HG03159 (cell line): ENCODE measurements around the gene NSD2.
A peak's percentile ranks its signal among the peaks of the same experiment; 100 is the strongest.
"Not testable (repeated sequence)": the region's sequence is repeated elsewhere in the genome, so short reads cannot be mapped to it uniquely, and the experiment has no call there.

Experiments
- ATAC-seq: cut with Tn5 transposase; IDR thresholded peaks from one replicate; pipeline ENCODE4 v1.9.1; 2021; ENCODE audit warnings: mild to moderate bottlenecking, moderate library complexity; ENCODE audit not compliant: unreplicated experiment

Gene NSD2

GRCh38 chr4:1841201-1841886 lies 29.8 kb upstream of the NSD2 start:
- ATAC-seq, result no peak

DNA sequence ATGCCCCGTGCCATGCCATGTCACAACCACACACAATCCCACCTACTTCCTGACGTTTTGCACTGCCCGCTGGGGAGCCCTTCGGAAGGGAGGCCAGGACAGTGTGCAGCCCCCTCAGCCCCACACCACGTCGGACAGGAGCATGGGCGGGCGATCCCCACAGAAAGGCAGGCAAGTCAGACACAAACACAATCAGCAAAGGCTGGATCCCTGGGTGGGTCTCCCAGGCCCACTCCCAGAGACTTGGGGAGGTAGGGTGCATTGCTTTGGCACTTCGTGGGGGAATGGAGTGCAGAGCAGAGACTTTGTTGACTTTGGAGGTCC lies 29.3 kb upstream of the NSD2 start:
- no peak for ATAC-seq

DNA sequence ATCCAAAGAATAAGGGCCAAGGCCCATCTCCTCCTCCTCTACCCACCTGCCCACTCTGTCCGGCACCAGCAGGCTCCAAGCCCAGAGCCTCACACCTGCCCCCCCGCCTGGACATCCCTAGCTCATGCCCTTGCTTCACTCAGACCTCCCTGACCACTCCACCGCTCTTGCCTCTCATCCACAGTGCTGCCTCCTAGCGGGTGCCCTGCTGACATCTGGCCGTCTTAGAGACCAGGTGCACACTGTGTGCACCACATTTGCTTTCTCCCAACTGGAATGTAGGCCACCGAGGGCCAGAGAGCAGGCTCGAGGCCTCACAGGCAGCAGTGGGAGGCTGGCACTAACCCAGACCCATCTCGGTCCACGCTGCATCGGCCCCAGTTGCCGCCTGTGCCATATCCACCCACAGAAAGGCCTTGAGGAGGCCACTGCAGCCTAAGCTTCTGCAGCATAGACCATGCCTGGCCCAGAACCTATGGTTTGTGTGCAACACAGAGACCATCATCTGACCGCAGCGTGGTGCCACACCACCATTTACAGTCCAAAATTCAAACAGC lies 28.8 kb upstream of the NSD2 start:
- no peak for ATAC-seq

GRCh38 chr4:1842993-1843448 lies 28.2 kb upstream of the NSD2 start:
- ATAC-seq, result no peak

GRCh38 chr4:1843852-1844251 lies 27.3 kb upstream of the NSD2 start:
- no peak for ATAC-seq

GRCh38 chr4:1844618-1845017 lies 26.6 kb upstream of the NSD2 start:
- not testable (repeated sequence) for ATAC-seq

DNA sequence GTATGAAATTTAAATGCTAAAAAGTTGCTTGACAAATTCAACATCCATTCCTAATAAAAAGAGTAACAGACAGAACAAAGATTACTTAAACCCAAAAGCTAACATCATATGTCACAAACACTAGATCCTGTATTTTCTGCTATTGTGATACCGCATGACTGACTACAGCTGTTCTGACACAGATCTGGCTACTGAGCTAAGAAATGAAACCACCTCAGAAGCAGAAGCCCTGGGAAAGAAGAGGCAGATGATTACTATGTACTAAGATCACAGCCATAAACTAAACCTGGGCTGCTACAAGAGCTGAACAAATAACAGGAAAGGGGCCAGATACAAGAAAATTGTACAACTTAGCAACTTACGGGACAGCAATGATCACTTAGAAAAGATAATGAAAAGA lies 24.6 kb upstream of the NSD2 start:
- ATAC-seq, result no peak

- ATAC-seq, result no peak
These were observed 20.9 kb upstream of the NSD2 start for GRCh38 chr4:1850276-1850675.

DNA sequence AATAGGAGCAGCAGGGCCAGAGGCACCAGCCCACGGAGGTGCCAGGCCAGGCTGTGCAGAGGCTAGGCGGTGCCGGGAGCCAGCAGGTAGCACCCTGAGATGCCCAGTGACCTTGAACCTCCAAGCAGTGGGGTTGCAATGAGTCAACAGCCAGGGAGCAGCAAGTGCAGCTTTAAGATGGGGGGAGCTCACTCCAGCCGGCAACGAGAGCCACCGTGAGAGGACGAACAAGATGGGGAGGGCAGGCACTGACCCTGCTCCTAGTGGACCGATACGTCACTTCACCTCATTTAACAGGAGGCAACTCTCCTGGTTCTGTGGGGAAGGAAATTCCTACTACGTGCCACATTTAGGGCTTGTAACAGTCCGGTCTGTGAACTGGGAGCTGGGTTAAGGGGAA lies 20.0 kb upstream of the NSD2 start:
- ATAC-seq, result no peak

DNA sequence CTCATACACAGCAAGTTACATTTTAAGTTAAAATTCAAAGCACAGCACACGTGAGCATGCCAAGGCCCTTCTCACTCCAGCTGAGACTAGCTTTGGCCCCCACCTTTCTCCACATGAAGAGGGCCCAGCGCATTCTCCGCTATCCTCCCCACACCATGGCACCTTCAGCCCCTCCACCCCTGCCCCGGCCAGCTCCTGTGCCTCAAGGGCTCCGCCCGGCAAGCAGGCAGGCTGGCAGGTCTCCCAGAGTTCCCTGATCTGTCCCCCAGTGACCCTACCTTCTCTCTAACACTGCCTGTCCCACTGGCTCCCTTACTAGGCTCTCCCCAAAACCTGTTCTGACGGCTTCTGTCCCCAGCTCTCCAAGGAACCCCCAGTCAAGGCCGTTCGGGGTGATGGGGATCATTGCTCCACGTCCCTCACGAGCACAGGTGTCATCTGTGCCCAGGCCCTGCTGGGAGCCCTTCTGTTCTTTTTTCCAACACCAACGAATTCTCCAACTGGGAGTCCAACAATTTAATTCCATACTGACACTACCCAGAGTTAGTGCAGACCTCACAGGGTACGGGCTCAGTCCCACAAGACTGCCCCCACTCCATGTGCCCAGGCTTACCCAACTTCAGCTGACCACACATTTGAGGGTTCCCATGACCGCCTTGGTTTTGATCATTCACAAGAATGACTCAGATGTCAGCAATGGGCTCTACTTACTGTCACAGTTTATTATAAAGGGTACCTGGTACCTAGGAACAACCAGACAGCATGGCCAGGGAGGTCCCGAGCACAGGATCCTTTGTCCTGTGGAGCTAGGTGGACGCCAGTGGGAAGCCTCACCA lies 19.4 kb upstream of the NSD2 start:
- ATAC-seq, result no peak

GRCh38 chr4:1852904-1853623 lies 18.1 kb upstream of the NSD2 start:
- no peak for ATAC-seq

DNA sequence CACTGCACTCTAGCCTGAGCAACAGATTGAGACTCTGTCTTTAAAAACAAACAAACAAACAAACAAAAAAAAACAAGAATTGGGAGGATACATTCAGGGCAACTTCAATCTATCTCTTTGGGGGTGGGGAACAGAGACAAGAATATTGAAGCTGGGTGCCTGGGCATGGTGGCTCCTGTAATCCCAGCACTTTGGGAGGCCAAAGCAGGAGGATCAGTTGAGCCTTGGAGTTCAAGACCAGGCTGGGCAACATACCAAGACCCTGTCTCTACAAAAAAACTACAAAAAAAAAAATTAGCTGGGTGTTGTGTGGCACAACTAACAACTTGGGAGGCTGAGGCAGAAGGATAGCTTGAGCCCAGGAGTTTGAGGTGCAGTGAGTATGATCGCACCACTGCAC lies 16.4 kb upstream of the NSD2 start:
- ATAC-seq, result no peak

DNA sequence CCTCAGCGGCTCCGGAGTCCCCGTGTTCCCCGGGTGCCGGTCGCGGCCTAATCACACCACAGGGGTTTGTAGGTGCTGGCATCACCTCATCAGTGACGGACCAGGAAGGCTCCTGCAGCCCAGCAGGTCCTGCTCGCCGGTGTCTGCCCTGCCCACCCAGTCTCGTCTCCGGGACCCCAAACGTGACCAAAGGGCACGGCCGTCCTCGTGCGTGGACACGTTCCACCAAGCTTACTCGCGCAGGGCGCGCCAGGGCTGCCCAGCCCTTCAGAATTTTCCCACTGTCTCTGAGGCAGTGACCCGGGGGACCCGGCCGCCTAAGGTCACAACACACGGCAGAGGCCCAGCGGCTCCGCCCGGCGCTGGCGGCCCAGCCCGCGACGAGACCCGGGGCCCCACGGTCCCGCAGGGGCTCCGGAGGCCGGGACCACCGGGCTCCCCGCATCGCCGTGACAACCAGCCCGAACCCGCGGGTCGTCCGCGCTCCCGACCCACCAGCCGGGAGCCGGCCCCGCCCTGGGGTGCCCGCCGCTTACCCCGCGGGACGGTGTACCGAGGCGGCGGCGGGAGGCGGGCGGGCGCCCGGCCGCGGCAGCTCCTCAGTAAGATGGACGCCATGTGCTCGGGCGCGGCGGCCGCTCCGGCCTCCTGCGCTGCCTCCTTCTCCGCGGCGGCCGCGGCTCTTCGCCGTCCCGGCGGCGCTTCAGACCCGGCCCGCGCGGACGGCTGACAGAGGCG lies 15.7 kb upstream of the NSD2 start:
- peak; percentile 22 for ATAC-seq

DNA sequence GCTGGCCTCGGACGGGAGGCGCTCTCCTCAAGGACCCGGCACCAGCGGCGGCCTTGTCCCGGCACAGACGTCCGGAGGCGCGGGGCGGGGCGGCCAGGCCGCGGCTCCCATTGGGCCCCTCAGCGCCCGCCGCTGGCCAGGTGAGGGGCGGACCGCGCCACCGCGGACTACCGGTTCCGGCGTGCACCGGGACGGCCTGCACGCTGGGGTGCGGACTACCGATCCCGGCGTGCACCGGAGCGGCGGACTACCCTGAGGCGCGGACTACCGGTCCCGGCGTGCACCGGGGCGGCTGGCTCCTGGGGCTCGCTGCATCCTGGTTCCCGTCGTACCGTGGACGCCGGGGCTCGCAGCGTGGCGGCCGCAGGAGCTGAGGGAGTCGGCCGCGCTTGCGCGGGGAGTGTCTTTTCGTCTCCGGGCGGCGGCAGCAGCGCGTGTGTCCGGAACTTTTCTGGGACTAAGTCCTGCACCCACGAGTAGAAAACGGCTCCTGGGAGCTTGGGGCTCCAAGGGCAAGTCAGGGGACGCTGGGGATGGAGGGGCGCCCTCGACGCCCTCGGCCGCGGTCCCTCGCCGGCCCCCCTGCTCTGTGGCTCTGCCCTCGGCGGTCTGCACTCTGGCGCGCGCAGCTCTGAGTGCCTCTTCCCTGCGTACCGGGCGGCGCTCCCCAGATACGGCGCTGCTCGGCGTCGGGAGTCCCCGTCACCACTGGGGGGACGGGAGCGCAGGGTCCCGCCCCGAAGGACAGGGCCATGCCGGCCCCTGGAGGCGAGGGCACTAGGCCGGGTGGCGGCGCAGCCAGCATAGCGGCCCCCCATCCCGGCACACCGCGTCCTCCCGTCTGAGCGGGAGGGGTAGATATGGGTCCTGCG lies 14.9 kb upstream of the NSD2 start, which contains the start of gene LETM1:
TSS of gene LETM1 (minus strand) at position 86 of the 872 bp plus-strand sequence. CDS start 206 bp downstream, outside the sequence.
- ATAC-seq, result peak; percentile 90

GRCh38 chr4:1856943-1857699 lies 14.1 kb upstream of the NSD2 start:
- peak; percentile 2 for ATAC-seq

DNA sequence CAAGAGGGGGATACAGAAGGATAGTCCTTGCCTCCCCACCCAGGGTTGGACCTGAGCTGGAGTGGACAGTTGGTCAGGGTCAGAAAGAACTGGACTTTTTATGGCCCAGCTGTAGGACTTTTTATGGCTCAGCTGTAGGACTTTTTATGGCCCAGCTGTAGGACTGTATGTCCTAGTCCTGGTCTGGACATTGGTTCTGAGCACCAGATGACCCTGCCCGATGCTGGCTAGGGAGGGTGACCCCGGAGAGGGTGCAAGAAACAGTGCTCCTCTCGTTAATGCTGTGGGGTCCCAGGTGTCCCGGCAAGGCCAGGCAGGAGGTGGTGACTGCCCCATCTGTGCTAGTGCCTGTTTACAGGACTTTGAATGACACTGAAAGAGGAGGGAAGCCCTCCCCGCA lies 13.3 kb upstream of the NSD2 start:
- no peak for ATAC-seq

DNA sequence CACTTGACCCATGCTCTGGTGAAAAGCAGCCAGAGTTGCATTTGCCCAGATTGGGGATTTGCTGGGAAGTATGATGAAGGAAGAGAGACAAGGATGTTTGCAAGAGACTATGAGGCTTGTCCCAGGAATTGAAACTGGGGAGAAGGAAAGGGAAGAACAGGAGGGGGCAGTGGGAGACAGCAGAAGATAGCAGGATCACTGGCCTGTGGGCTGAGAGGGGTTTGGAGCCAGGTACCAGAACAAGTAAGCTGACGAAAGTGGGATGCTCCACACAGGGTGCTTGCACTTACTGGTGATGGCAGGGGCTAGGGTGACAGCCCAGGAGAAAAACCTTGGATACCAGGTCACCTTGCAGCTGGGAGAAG lies 11.8 kb upstream of the NSD2 start:
- no peak for ATAC-seq

DNA sequence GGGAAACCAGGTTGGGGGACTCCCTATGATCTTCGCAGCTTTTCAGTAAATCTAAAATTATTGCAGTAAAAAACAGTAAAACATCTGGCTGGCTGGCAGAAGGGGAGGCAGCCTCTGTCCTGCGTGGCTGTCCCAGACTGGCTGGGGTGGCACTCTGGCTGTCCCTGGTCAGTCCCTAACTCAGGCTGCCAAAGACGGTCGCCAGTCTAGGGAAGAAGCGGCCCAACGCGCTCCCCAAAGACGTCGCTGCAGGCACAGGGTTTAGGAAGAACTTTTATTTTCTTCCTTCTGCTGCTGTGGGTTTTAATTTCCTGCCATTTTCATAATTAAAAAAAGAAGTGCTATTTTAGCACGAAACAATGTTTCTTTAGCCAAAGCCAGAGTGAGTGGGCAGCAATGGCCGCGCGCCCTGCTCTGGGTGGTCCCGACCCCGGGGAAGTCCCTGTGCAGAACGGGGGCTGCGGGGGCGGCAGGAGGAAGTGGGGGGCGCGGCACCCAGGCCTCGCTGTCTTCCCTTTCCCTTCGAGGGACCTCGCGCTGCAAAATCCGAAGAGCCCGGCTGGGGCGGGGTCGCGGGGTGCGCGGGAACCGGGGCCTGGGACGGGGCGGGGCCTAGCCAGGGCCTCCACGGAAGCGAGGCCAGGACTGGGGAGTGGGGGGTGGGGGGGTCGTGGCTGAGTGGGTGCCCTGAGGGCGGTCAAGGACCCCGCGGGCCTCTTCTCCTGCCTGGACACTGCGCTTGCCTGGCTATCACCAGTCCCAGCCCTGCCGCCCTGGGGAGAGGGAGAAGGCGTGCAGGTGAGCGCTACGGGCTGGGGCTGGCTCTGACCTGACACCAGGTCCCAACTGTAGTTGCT lies 8.9 kb upstream of the NSD2 start:
- ATAC-seq, result no peak
